ENCODE measurements around the gene KRTAP13-1. TPM values are rescaled to one million over a fixed set of nuclear protein-coding genes. Genes with fewer than 3 reads are reported as not detected.

The KRTAP13-1 gene, protein sequence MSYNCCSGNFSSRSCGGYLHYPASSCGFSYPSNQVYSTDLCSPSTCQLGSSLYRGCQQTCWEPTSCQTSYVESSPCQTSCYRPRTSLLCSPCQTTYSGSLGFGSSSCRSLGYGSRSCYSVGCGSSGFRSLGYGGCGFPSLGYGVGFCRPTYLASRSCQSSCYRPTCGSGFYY
- total RNA-seq (not detected), polyA plus RNA-seq (ENCODE audit: insufficient read length in 2 of 2) (not detected)
- long read RNA-seq, donor 1, result 0 reads
- long read RNA-seq, donor 2, partial matches to known transcripts, result 0 of 1 reads
- long read RNA-seq, donor 2, other reads (novel, unspliced or antisense), result 0 of 1 reads
- long read RNA-seq, donor 3, result 0 reads
- long read RNA-seq, donor 4, result 0 reads

DNA sequence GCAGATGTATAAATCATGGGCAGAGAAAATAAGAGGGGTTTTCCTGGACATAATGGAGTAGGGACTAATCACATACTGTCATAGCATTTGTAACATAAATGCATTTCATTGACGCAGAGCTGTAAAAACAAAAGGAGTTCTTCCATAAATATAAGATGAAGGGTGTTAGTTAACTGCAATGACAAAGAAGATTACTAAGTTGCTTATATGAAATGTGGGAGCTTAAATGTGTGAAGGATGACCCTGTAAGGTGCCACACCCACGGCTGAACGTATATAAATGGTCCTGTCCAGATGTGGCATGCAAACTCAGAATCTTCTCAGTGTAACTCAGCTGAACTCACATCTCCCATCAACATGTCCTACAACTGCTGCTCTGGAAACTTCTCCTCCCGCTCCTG, at the start of gene KRTAP13-1:
TSS of gene KRTAP13-1 (plus strand) at position 301 of the 400 bp plus-strand sequence. CDS start at position 357, 56 bp downstream.
- H3K9me3 ChIP-seq (ENCODE audit: control insufficient read depth, insufficient read depth, low read length), result no peaks in the 10 kb centered on the region
- no peak within 1 kb of the TSS for H3K4me3 ChIP-seq (ENCODE audit: low read depth, low read length)
- 89% methylated on average over 3 of the region's 4 CpGs for WGBS (ENCODE audit: insufficient coverage)
- H3K36me3 ChIP-seq (ENCODE audit: control insufficient read depth, insufficient read depth, low read length), result no peaks in the 10 kb centered on the region
- H3K27ac ChIP-seq (ENCODE audit: low read depth, low read length), result no peak within 1 kb of the TSS
- H3K4me1 ChIP-seq (ENCODE audit: control insufficient read depth, insufficient read depth, low read length), result no peaks in the 10 kb centered on the region
- DNase-seq (ENCODE audit: low read depth in 4 of 6, low spot score in 6 of 6), result no peak
- no peaks in the 10 kb centered on the region for H3K27me3 ChIP-seq (ENCODE audit: control insufficient read depth, insufficient read depth, low read length)

DNA sequence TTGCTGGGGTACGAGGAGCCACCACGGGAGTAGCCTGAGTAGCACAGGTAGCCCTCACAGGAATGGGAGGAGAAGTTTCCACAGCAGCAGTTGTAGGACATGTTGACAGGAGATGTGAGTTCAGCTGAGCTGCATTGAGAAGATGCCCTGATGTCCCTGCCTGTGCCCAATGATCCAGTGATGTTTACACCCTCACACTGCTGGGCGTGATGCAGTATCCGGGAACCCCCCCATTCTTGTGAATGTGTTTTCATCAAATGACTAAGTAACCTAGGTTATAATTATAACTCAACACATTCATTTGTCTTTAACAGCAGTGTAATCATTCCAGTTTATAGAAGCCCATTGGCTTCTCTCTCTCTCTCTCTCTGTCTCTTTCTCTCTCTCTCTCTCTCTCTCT, 47.3 kb upstream of the KRTAP13-1 start, which contains the start of gene KRTAP23-1:
TSS of gene KRTAP23-1 (minus strand) at position 101 of the 400 bp plus-strand sequence. CDS start at position 101, 0 bp downstream.
- DNase-seq (ENCODE audit: low read depth in 4 of 6, low spot score in 6 of 6), result no peak
- no peaks in the 10 kb centered on the region for H3K9me3 ChIP-seq (ENCODE audit: control insufficient read depth, insufficient read depth, low read length)
- H3K4me1 ChIP-seq (ENCODE audit: control insufficient read depth, insufficient read depth, low read length), result no peaks in the 10 kb centered on the region
- H3K36me3 ChIP-seq (ENCODE audit: control insufficient read depth, insufficient read depth, low read length), result no peaks in the 10 kb centered on the region
- H3K27ac ChIP-seq (ENCODE audit: low read depth, low read length), result no peak within 1 kb of the TSS
- WGBS (ENCODE audit: insufficient coverage), result 96% methylated on average over 2 of the region's 4 CpGs
- no peaks in the 10 kb centered on the region for H3K27me3 ChIP-seq (ENCODE audit: control insufficient read depth, insufficient read depth, low read length)
- H3K4me3 ChIP-seq (ENCODE audit: low read depth, low read length), result no peak within 1 kb of the TSS

DNA sequence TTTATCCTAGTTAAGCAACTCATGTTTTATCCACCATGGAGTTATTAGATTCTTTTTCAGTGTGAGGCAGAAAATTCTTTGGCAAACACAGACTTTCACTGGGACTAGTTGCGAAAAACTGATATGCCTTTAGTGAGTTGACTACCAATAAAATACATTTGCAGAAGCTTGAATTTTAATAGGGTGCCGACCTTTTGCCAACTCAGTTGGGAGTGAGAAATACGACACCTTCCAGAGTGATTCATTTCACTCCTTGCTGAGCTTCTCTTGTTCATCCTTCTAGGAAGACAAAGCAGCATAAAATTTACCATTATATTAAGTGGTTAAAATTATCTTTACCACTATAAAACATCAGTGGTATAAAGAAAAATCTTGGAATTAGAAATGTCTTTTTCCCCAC, 46.3 kb upstream of the KRTAP13-1 start:
- WGBS (ENCODE audit: insufficient coverage), result no CpG with 5 or more reads among the region's 3 CpGs
- H3K27ac ChIP-seq (ENCODE audit: low read depth, low read length), result no peak overlapping the region
- H3K4me1 ChIP-seq (ENCODE audit: control insufficient read depth, insufficient read depth, low read length), result no peaks in the 10 kb centered on the region
- no peak for DNase-seq (ENCODE audit: low read depth in 4 of 6, low spot score in 6 of 6)
- H3K4me3 ChIP-seq (ENCODE audit: low read depth, low read length), result no peak overlapping the region
- no peaks in the 10 kb centered on the region for H3K36me3 ChIP-seq (ENCODE audit: control insufficient read depth, insufficient read depth, low read length)
- H3K9me3 ChIP-seq (ENCODE audit: control insufficient read depth, insufficient read depth, low read length), result no peaks in the 10 kb centered on the region
- H3K27me3 ChIP-seq (ENCODE audit: control insufficient read depth, insufficient read depth, low read length), result no peaks in the 10 kb centered on the region

DNA sequence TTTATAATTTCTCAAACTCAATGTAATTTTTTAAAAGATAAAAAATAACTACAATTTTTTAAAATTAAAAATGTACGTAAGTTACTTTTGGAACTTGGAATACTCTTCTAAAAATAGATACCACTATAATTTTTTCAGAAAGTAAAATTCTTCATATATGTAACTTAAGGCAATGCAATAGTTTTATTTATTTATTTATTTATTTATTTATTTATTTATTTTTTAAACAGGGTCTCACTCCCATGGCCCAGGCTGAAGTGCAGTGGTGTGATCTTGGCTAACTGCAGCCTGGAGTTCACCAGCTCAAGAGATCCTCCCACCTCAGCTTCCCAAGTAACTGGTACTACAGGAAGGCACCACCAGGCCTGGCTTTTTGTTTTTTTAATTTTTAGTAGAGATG, 44.3 kb upstream of the KRTAP13-1 start:
- no CpG with 5 or more reads among the region's 1 CpG for WGBS (ENCODE audit: insufficient coverage)
- Histone ChIP-seq H3K4me1 (ENCODE audit: control insufficient read depth, insufficient read depth, low read length) (no peaks in the 10 kb centered on the region), H3K36me3 (ENCODE audit: control insufficient read depth, insufficient read depth, low read length) (no peaks in the 10 kb centered on the region), H3K27ac (ENCODE audit: low read depth, low read length) (no peak overlapping the region), H3K27me3 (ENCODE audit: control insufficient read depth, insufficient read depth, low read length) (no peaks in the 10 kb centered on the region), H3K4me3 (ENCODE audit: low read depth, low read length) (no peak overlapping the region), H3K9me3 (ENCODE audit: control insufficient read depth, insufficient read depth, low read length) (no peaks in the 10 kb centered on the region)
- no peak for DNase-seq (ENCODE audit: low read depth in 4 of 6, low spot score in 6 of 6)

DNA sequence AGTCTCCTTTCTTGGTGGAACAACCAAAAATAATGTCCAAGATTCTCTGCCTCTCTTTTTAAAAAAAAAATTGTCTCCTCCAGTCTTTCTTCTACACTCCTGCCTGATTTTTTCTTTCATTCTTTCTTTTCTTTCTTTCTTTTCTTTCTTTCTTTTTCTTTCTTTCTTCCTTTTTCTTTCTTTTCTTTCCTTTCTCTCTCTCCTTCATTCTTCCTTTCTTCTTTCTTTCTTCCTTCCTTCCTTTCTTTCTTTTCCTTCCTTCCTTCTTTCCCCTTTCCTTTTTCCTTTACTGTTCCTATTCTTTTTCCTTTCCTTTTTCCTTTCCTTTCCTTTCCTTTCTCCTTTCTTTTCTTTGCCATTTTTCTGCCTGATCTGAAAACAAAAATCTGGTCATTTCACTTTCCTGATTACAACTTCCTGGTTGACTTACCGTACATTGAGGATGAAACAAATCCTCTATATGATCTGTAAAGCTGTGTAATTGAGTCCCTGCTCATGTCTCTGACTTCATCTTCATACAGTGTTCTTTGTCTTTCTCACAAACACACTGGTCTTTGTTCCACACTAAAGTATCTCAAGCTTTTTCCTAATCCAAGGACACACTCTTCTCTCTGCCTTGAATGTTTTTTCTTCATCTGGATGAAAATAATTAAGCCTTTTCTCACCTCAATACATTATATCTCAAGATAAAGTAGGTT, 41.4 kb upstream of the KRTAP13-1 start:
- DNase-seq (ENCODE audit: low read depth in 4 of 6, low spot score in 6 of 6), result no peak
- H3K27me3 ChIP-seq (ENCODE audit: control insufficient read depth, insufficient read depth, low read length), result no peaks in the 10 kb centered on the region
- H3K4me3 ChIP-seq (ENCODE audit: low read depth, low read length), result no peak overlapping the region
- 50% methylated on average over 1 of the region's 1 CpG for WGBS (ENCODE audit: insufficient coverage)
- H3K4me1 ChIP-seq (ENCODE audit: control insufficient read depth, insufficient read depth, low read length), result no peaks in the 10 kb centered on the region
- H3K9me3 ChIP-seq (ENCODE audit: control insufficient read depth, insufficient read depth, low read length), result no peaks in the 10 kb centered on the region
- no peaks in the 10 kb centered on the region for H3K36me3 ChIP-seq (ENCODE audit: control insufficient read depth, insufficient read depth, low read length)
- H3K27ac ChIP-seq (ENCODE audit: low read depth, low read length), result no peak overlapping the region

DNA sequence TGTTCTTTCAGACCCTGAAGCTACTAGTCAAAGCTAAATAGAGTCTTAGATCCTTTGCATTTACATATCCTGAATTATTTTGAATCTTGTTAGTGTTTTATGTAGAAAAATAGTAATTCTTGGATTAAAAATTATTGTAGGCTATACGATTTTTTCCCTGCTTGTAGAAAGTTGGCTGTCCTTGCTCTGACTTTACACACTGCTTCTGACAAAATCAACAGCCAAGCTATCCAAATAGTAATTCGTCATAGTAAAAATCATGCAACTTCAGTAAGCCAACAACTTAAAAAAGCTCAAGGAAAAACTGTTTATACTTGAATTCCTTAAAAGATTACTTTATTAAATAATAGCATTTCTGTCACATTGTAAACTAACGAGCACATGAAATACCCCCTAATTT, 39.9 kb upstream of the KRTAP13-1 start:
- Histone ChIP-seq H3K36me3 (ENCODE audit: control insufficient read depth, insufficient read depth, low read length) (no peaks in the 10 kb centered on the region), H3K9me3 (ENCODE audit: control insufficient read depth, insufficient read depth, low read length) (no peaks in the 10 kb centered on the region), H3K27me3 (ENCODE audit: control insufficient read depth, insufficient read depth, low read length) (no peaks in the 10 kb centered on the region), H3K4me1 (ENCODE audit: control insufficient read depth, insufficient read depth, low read length) (no peaks in the 10 kb centered on the region), H3K4me3 (ENCODE audit: low read depth, low read length) (no peak overlapping the region), H3K27ac (ENCODE audit: low read depth, low read length) (no peak overlapping the region)
- WGBS (ENCODE audit: insufficient coverage), result no CpG with 5 or more reads among the region's 3 CpGs
- DNase-seq (ENCODE audit: low read depth in 4 of 6, low spot score in 6 of 6), result peak in 1 of 6 donors; percentile 7

DNA sequence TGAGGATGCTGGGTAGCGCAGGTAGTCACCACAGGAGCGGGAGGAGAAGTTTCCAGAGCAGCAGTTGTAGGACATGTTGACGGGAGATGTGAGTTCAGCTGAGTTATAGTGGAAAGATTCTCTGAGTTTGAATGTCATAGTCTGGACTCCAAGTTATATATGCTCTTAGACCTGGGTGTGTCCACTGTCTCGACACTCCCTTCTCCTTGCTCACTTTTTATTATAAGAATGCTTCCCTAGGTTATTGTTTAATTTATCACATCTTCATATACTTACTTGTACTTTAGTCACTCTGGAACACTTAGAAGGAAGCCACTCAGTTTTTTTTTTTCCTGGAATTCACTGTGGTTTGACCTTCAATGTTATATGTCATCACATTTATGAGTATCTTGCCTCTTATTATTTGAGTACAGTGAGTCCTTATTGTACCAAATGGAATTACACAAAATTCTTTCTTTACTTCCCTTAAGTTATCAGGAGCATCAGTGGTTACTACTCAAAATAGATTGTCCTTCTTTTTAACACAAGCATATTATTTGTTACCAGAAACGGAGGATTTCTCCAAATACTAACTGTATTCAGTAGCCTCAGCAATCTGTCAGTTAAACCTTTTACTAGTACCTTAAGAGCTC, 23.6 kb upstream of the KRTAP13-1 start, which contains the start of gene KRTAP13-2:
TSS of gene KRTAP13-2 (minus strand) at position 133 of the 632 bp plus-strand sequence. CDS start at position 75, 58 bp downstream.
- no peak within 1 kb of the TSS for H3K27ac ChIP-seq (ENCODE audit: low read depth, low read length)
- H3K27me3 ChIP-seq (ENCODE audit: control insufficient read depth, insufficient read depth, low read length), result no peaks in the 10 kb centered on the region
- no peaks in the 10 kb centered on the region for H3K4me1 ChIP-seq (ENCODE audit: control insufficient read depth, insufficient read depth, low read length)
- no peaks in the 10 kb centered on the region for H3K36me3 ChIP-seq (ENCODE audit: control insufficient read depth, insufficient read depth, low read length)
- DNase-seq (ENCODE audit: low read depth in 4 of 6, low spot score in 6 of 6), result no peak
- no peak within 1 kb of the TSS for H3K4me3 ChIP-seq (ENCODE audit: low read depth, low read length)
- H3K9me3 ChIP-seq (ENCODE audit: control insufficient read depth, insufficient read depth, low read length), result no peaks in the 10 kb centered on the region
- WGBS (ENCODE audit: insufficient coverage), result 95% methylated on average over 2 of the region's 5 CpGs

DNA sequence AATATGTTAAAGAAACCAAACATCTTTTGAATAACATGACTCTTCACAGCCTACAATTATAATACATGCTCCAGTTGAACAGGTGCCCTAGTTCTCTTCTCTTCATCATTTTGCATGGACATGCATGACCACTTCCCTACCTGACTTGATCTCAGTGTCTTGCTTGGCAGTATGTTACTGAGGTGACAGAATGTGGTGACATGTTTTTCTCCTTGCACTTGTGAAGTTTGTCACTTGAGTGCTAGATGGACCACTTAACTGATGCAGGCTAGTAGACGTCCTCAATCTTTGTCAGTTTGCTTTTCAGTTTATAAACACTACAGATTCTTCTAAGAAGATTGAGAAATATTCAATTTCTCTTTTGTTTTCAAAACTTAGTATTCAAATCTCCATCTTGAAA, 13.6 kb upstream of the KRTAP13-1 start:
- Histone ChIP-seq H3K9me3 (ENCODE audit: control insufficient read depth, insufficient read depth, low read length) (no peaks in the 10 kb centered on the region), H3K27me3 (ENCODE audit: control insufficient read depth, insufficient read depth, low read length) (no peaks in the 10 kb centered on the region), H3K4me1 (ENCODE audit: control insufficient read depth, insufficient read depth, low read length) (no peaks in the 10 kb centered on the region), H3K27ac (ENCODE audit: low read depth, low read length) (no peak overlapping the region), H3K36me3 (ENCODE audit: control insufficient read depth, insufficient read depth, low read length) (no peaks in the 10 kb centered on the region), H3K4me3 (ENCODE audit: low read depth, low read length) (no peak overlapping the region)
- no peak for DNase-seq (ENCODE audit: low read depth in 4 of 6, low spot score in 6 of 6)
- WGBS (ENCODE audit: insufficient coverage), result no CpG with 5 or more reads among the region's 1 CpG

DNA sequence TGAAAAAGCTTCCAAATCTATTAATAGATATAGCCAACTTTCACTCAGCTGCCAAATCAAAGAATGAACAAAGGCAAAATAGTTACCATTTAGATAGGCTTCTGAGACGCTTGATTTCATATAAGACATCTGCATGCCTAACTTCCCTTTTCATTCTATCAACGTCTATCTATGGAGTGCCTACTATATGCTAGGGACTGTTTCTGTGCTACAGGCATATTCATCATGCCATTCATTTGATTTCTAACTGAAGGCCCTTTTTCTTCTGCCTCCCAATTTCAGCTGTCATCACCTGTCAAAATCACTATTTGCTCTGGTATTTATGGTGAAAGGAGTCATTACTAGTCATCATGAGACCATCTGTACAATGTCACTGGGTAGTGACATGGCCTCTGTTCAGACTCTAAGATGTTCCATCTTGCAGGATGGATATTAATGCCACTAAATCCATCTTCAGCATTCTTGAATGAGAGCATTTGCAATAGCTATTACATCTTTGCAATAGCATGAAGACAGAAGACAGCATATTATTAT, 4.3 kb upstream of the KRTAP13-1 start:
- no CpG with 5 or more reads among the region's 2 CpGs for WGBS (ENCODE audit: insufficient coverage)

More for the DNA sequence above, 4.3 kb upstream of the KRTAP13-1 start:
- no peaks in the 10 kb centered on the region for H3K36me3 ChIP-seq (ENCODE audit: control insufficient read depth, insufficient read depth, low read length)
- H3K27me3 ChIP-seq (ENCODE audit: control insufficient read depth, insufficient read depth, low read length), result no peaks in the 10 kb centered on the region
- peak in 1 of 6 donors; percentile 16 for DNase-seq (ENCODE audit: low read depth in 4 of 6, low spot score in 6 of 6)
- H3K4me3 ChIP-seq (ENCODE audit: low read depth, low read length), result no peak overlapping the region
- no peaks in the 10 kb centered on the region for H3K9me3 ChIP-seq (ENCODE audit: control insufficient read depth, insufficient read depth, low read length)
- no peaks in the 10 kb centered on the region for H3K4me1 ChIP-seq (ENCODE audit: control insufficient read depth, insufficient read depth, low read length)
- H3K27ac ChIP-seq (ENCODE audit: low read depth, low read length), result no peak overlapping the region
